HepG2 (cell line): ENCODE data around the gene PIAS3. TPM values are rescaled to one million over a fixed set of nuclear protein-coding genes. Genes with fewer than 3 reads are reported as not detected.

ENCODE experiments used
- AKNA ChIP-seq: sonication (generic); formaldehyde crosslinking; IDR thresholded peaks from 2 replicates; pipeline ENCODE4 v1.4.0; 2020; ENCODE audit warnings: missing genetic modification reagents, borderline replicate concordance
- EED ChIP-seq: sonication (generic); formaldehyde crosslinking; IDR thresholded peaks from 2 replicates; pipeline ENCODE4 v1.5.0; 2020; ENCODE audit warnings: mild to moderate bottlenecking, missing genetic modification reagents
- HMGXB3 ChIP-seq: sonication (generic); formaldehyde crosslinking; IDR thresholded peaks from 2 replicates; pipeline ENCODE4 v1.4.0; 2020; ENCODE audit warnings: missing genetic modification reagents, borderline replicate concordance
- KAT8 ChIP-seq: IDR thresholded peaks from 2 replicates; pipeline ENCODE4 v1.6.1; 2016; ENCODE audit warnings: missing genetic modification reagents, missing compliant biosample characterization
- NFAT5 ChIP-seq: sonication (generic); formaldehyde crosslinking; IDR thresholded peaks from 2 replicates; pipeline ENCODE4 v1.4.0; 2020; ENCODE audit warnings: missing genetic modification reagents
- TAF15 ChIP-seq: fragments of 200-400 bp; formaldehyde crosslinking; IDR thresholded peaks from one replicate; pipeline ENCODE4 v1.6.1; 2018; ENCODE audit warnings: mild to moderate bottlenecking, low read depth, low read length; ENCODE audit not compliant: poor library complexity, severe bottlenecking
- ZFP90 ChIP-seq: sonication (generic); formaldehyde crosslinking; IDR thresholded peaks from 2 replicates; pipeline ENCODE4 v1.8.0; 2022; ENCODE audit warnings: missing genetic modification reagents, mild to moderate bottlenecking, inconsistent platforms, borderline replicate concordance
- ZMYM3 ChIP-seq: sonication (generic); formaldehyde crosslinking; IDR thresholded peaks from 2 replicates; pipeline ENCODE4 v1.5.1; 2020; ENCODE audit warnings: mild to moderate bottlenecking, missing genetic modification reagents
- ZNF138 ChIP-seq: sonication (generic); formaldehyde crosslinking; IDR thresholded peaks from 2 replicates; pipeline ENCODE4 v1.5.0; 2020; ENCODE audit warnings: mild to moderate bottlenecking, low read depth, missing genetic modification reagents
- ZNF343 ChIP-seq: sonication (generic); formaldehyde crosslinking; IDR thresholded peaks from 2 replicates; pipeline ENCODE4 v1.4.0; 2020; ENCODE audit warnings: mild to moderate bottlenecking, missing genetic modification reagents
- ZNF580 ChIP-seq: IDR thresholded peaks from 2 replicates; pipeline ENCODE4 v1.6.1; 2016; ENCODE audit warnings: low read depth, borderline replicate concordance
- ZSCAN20 ChIP-seq: sonication (generic); formaldehyde crosslinking; IDR thresholded peaks from 2 replicates; pipeline ENCODE4 v1.4.0; 2020; ENCODE audit warnings: missing genetic modification reagents, mild to moderate bottlenecking, borderline replicate concordance
- polyA plus RNA-seq, 8 experiments: library from polyadenylated mRNA; depleted of rRNA in 3 of 8; stranded (reverse) in 7 of 8; unstranded in 1 of 8; fragments of >200 nt; fragmentation: Illumina TruSeq in 4 of 8; extraction: Trizol in 4 of 8; gene quantifications; 2 replicates each; pipeline versions ENCODE4 v1.2.1 to v1.2.3, GENCODE V29; 2011 to 2016; ENCODE audit warnings: low read depth in 4 of 8, missing spikeins in 1 of 8, mixed read lengths in 1 of 8; ENCODE audit not compliant: insufficient read depth in 1 of 8
- total RNA-seq, 5 experiments: library from RNA; depleted of rRNA; stranded (reverse); fragments of >200 nt; fragmentation: Illumina TruSeq; extraction: Trizol; gene quantifications; 2 replicates each; pipeline ENCODE4 v1.2.3, GENCODE V29; 2016; ENCODE audit warnings: low read depth in 1 of 5

Gene PIAS3
- total and polyA plus RNA-seq, 2 of the 13 experiments (the other 11 are each of a cell fraction or from before 2014, with no cell fraction given) = 3.7 to 8.0 TPM

GRCh38 chr1:145891587-145892485 is 33.0 kb upstream of the PIAS3 start (continued):
- no peak for TF ChIP-seq NFAT5
- TF ChIP-seq AKNA (CRISPR knock-in tag) = no peak
- no peak; the same call in 1 of the 2 replicates for TF ChIP-seq HMGXB3 (CRISPR knock-in tag)
- peak; percentile 68; the same call in 1 of the 2 replicates for TF ChIP-seq ZNF580 (CRISPR knock-in tag)
- TF ChIP-seq KAT8 (CRISPR knock-in tag) = peak; percentile 80
- TF ChIP-seq ZMYM3 = peak; percentile 63; the same call in 1 of the 2 replicates
- no peak for TF ChIP-seq EED (CRISPR knock-in tag)
- 0 out of 2 replicates have a peak, but pooled peaks have one; percentile 28 for TF ChIP-seq ZSCAN20 (CRISPR knock-in tag)
- peak; percentile 72; the same call in 1 of the 2 replicates for TF ChIP-seq ZFP90 (CRISPR knock-in tag)
- TF ChIP-seq ZNF343 = no peak; the same call in 1 of the 2 replicates
- no peak for TF ChIP-seq ZNF138
- TF ChIP-seq TAF15 = no peak
